GM19025 (cell line): Measurements from ENCODE around the gene TAS2R1.
"Not testable (repeated sequence)": the region's sequence is repeated elsewhere in the genome, so short reads cannot be mapped to it uniquely, and the experiment has no call there.

Experiments used
- ATAC-seq: cut with Tn5 transposase; IDR thresholded peaks from one replicate; pipeline ENCODE4 v1.9.1; 2021; ENCODE audit warnings: mild to moderate bottlenecking, low read depth, moderate library complexity; ENCODE audit not compliant: unreplicated experiment

Gene TAS2R1

GRCh38 chr5:9623661-9624060 is 6.5 kb downstream of the TAS2R1 start:
- no peak for ATAC-seq

DNA sequence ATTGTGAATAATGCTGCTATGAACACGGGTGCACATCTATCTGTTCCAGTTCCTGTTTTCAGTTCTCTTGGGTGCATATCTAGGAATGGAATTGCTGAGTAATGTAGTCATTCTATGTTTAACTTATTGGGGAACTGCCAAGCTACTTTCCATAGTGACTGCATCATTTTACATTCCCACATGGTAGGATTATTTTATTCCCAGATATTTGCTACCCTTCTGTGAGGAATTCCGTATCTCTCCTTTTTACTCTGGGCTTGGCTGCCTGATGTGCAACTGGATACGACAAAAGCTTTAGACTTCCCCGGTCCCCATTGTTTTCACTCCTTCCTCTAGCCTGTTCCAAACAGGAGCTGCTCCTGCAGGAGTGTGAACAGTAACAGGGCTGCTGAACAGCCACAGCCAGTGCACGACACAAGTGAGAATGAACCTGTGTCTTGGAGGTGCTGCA is 7.2 kb downstream of the TAS2R1 start:
- ATAC-seq = peak; percentile 49

DNA sequence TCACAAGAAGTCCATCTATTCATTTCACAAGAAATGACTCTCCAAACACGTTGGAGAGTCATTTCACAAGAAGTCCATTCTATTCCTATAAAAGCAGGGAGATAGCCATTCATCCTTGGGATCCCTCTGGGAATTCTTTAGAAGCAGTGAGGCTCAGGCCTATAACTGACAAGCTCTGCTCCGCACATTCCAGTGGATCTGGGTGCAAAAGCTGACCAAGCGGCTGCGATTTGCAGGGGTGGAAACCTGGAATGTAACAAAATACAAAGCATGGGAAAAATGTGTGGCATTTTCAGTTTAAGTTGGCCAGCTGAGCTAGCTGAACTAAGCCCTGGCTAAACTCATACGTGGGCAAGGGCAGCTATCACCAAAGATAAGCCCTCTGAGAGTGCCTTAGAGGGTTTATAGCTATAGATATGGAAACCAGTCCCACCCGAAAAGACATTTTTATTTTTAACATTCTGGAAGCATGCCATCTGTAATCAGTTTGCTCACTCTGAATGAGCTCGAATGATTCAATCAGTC is 8.7 kb downstream of the TAS2R1 start:
- ATAC-seq = no peak

DNA sequence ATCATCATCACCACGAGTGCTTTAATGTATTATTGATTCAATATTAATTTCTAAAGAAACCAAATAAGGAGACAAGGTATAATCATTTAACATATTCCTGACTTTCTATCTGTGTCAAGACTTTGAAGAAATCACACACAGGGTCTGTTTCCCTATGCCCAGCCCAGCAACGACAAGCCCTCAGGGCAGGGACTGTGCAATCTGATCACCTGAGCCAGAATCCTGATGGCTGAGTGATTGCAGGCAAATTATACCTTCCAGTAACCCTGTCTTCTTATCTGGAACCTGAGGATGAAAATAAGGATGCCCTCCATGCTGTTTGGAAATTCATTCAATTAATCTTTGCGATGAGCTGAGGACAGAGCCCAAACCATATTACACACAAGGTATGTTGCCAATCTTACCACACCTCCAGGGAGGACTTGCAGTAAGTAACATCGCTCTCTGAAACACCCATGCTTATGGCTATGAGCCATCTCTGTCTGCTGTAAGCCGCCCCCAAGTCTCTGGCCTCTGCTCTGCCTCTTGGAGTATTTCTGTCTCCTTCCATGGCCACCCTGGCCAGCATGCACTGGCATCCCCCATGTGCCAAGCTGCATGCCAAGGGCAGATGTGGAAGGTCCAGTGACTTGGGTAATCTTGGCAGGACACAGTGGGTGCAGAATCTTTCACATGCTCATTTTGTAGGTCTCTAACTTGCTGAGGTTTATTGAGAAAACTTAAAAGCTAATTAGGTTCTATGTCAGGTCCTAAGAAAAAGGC is 10.6 kb downstream of the TAS2R1 start:
- no peak for ATAC-seq

GRCh38 chr5:9617739-9618504 is 12.2 kb downstream of the TAS2R1 start:
- ATAC-seq = no peak

DNA sequence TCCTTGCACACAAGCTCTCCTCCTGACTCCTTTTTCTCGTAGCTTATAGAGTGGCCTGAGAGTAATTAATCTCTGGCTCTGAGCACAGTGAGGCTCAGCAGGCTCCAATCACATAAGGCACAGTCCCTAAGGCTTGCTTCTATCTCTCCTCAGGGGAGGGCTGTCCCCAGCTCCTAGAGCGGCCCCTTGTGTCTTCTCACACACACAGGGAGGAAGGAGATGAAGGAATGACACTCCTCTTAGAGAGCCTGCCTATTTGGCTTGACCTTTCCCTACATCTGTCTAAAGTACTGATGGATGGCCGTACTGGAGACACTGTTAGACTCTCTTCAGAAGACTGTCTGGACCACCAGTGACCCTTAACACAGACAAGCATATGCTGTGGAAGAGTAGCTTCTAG is 12.9 kb downstream of the TAS2R1 start:
- ATAC-seq = no peak

- ATAC-seq = no peak
Observed at GRCh38 chr5:9615331-9615730, 14.8 kb downstream of the TAS2R1 start.

DNA sequence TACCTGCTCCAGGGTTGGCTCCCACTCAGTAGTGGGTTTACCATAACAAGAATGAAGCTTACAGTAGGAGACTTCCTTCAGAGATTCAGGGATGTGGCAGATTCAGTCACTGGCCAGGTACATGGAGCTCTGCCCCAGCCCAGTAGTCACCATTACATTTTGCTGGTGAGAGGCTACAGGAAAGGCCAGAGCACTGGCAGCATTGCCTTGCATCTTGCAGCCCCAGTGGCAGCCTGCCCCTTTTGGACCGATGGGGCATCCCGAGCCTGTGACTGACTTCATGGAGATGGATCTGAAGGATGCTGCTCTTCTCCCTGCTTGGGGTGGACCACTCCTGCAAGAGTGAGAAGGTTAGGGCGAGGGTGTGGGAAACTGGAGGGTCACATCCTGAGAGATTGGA is 16.8 kb downstream of the TAS2R1 start:
- no peak for ATAC-seq

DNA sequence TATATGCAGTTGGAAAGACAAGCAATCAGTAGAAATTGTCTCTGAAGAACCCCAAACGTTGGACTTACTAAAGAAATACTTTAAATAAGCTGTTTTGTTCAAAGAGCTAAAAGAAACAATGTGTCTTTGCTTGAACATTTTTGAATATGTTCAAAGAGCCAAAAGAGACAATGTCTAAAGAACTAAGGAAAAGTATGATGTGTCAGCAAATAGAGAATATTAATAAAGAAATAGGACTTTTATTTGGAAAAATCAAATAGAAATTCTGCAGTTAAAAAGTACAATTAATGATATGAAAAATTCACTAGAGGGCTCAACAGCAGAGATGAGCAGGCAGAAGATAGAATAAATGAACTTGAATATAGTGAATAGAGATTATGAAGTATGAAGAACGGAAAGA is 19.2 kb downstream of the TAS2R1 start:
- no peak for ATAC-seq

- ATAC-seq = no peak
Observed at GRCh38 chr5:9610364-9610763, 19.8 kb downstream of the TAS2R1 start.

GRCh38 chr5:9608093-9608492 is 22.1 kb downstream of the TAS2R1 start:
- ATAC-seq = no peak

GRCh38 chr5:9605041-9605838 is 24.9 kb downstream of the TAS2R1 start:
- ATAC-seq = no peak

GRCh38 chr5:9604416-9604815 is 25.7 kb downstream of the TAS2R1 start:
- ATAC-seq = no peak

DNA sequence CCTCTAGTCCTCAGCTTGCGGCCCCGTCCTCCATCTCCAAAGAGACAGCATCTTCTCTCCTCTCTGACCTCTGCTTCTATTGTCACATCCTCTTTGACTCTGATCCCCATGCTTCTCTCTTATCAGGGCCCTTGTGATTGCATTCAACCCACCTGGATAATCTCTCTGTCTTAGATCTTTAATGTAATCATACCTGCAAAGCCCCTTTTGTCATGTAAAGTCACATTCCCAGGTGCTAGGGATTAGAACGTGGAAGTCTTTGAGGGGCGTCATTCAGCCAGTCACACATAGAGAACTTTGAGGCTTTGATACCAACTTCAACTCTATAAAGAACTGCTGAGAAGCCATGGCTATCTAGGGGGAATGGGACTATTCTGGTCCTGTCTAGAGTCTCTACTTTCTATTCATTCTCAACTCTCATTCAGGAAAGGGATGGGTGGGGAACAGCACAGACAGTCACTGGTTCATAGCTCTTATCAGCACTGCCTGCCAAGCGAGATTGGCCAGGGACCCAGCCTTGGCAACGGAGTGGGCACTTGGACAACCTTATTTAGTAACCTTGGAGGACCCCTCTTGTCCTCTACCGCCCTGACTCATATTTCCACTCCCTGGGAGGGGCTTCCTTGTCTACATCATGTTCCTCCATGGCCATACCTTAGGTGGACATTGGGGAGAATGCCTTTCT is 29.0 kb downstream of the TAS2R1 start:
- ATAC-seq = no peak

- ATAC-seq = no peak
Observed at GRCh38 chr5:9599391-9599790, 30.8 kb downstream of the TAS2R1 start.

DNA sequence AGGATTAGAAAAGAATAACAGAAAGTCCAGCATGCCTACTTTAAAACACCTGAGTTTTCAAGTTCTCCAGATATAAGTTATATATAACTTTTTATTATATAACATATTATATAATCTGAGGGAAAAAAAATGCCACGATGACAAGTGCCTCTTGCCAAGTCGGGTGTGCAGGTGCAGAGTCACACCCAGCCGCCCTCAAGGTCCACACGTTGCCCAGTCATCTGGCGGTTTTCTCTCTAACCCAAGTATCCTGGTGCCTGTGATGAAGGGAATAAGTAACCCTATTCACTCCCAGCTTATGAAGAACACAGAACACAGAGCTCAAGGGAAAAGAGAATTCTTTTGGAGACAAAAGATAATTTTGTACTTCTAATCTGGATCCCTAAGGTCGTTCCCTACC is 31.8 kb downstream of the TAS2R1 start:
- ATAC-seq = not testable (repeated sequence)

GRCh38 chr5:9597322-9597721 is 32.8 kb downstream of the TAS2R1 start:
- not testable (repeated sequence) for ATAC-seq

- ATAC-seq = no peak
Observed at GRCh38 chr5:9596824-9597223, 33.3 kb downstream of the TAS2R1 start.

DNA sequence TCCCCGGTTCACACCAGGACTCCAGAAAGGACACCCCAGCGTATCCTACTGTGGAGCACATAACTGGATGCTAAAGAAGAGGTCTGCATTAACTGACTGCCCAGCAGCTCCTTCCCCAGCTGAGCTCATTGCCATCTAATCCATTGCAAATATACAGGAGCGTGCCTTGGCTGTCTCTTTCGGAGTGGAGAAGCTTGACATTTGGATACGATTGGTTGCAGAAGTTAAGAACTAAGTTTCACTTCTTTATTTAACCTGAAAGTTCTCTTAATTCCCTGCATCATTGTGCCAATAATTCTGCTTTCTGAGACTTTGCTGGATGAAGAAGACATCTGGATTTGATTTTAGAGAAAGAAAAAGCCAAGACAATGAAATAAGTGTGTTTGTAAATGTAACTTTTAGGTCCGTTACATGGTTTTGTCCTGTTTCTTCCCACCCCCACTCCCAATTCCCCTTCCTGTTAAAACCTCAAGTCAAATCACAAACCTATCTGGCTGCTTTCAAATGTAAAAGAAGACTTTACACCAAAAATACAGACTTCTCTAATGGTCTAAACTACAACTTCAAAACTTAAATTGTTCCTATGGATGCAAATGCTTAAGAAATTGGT is 33.9 kb downstream of the TAS2R1 start:
- no peak for ATAC-seq

- ATAC-seq = no peak
Observed at GRCh38 chr5:9594913-9595312, 35.2 kb downstream of the TAS2R1 start.
